H9 (cell line): ENCODE results near the gene MROH7. TPM values are rescaled to one million over a fixed set of nuclear protein-coding genes. Genes with fewer than 3 reads are reported as not detected.

Source experiments
- DNase-seq: peaks from one replicate; pipeline ENCODE4 v3.0.0-alpha.2; 2017
- H2AFZ ChIP-seq: one replicate; pipeline ENCODE4 v1.6.1; 2013; ENCODE audit warnings: mild to moderate bottlenecking, low read length, control low read depth, moderate library complexity
- H2AK5ac ChIP-seq: 2 replicates; pipeline ENCODE4 v1.6.1; 2013; ENCODE audit warnings: low read length, control low read depth, mixed read lengths; ENCODE audit not compliant: insufficient read length
- H2BK120ac ChIP-seq: one replicate; pipeline ENCODE4 v1.6.1; 2013; ENCODE audit warnings: low read depth, mild to moderate bottlenecking, low read length, control low read depth, inconsistent platforms; ENCODE audit not compliant: poor library complexity, severe bottlenecking
- H2BK12ac ChIP-seq: 2 replicates; pipeline ENCODE4 v1.6.1; 2013; ENCODE audit warnings: low read length, control low read depth, mixed read lengths, low read depth; ENCODE audit not compliant: insufficient read length
- H2BK15ac ChIP-seq: 2 replicates; pipeline ENCODE4 v1.6.1; 2013; ENCODE audit warnings: low read depth, low read length, control low read depth
- H2BK20ac ChIP-seq: one replicate; pipeline ENCODE4 v1.6.1; 2013; ENCODE audit warnings: low read depth, mild to moderate bottlenecking, low read length, control low read depth, inconsistent platforms; ENCODE audit not compliant: poor library complexity, severe bottlenecking
- H2BK5ac ChIP-seq: 2 replicates; pipeline ENCODE4 v1.6.1; 2013; ENCODE audit warnings: low read length, control low read depth, mixed read lengths; ENCODE audit not compliant: insufficient read length
- H3K14ac ChIP-seq: 2 replicates; pipeline ENCODE4 v1.6.1; 2013; ENCODE audit warnings: low read length, control low read depth; ENCODE audit not compliant: insufficient read depth
- H3K18ac ChIP-seq: 2 replicates; pipeline ENCODE4 v1.6.1; 2013; ENCODE audit warnings: low read depth, mild to moderate bottlenecking, mixed read lengths, low read length, control low read depth; ENCODE audit not compliant: insufficient read length
- H3K23ac ChIP-seq: 2 replicates; pipeline ENCODE4 v1.6.1; 2013; ENCODE audit warnings: low read length, control low read depth, mixed read lengths, low read depth; ENCODE audit not compliant: insufficient read length
- H3K23me2 ChIP-seq: 2 replicates; pipeline ENCODE4 v1.6.1; 2013; ENCODE audit warnings: low read depth, mild to moderate bottlenecking, mixed read lengths, low read length, control low read depth; ENCODE audit not compliant: insufficient read length, poor library complexity, severe bottlenecking
- H3K27ac ChIP-seq: 2 replicates; pipeline ENCODE4 v1.5.1; 2013; ENCODE audit warnings: low read length, control low read depth, mixed read lengths, low read depth; ENCODE audit not compliant: insufficient read length
- H3K27me3 ChIP-seq: 2 replicates; pipeline ENCODE4 v1.6.1; 2013; ENCODE audit warnings: low read length, control low read depth, inconsistent platforms; ENCODE audit not compliant: insufficient read depth
- H3K4ac ChIP-seq: 2 replicates; pipeline ENCODE4 v1.6.1; 2013; ENCODE audit warnings: low read depth, mild to moderate bottlenecking, control low read depth, inconsistent platforms, low read length, moderate library complexity
- H3K4me1 ChIP-seq: 2 replicates; pipeline ENCODE4 v1.6.1; 2013; ENCODE audit warnings: low read length, control low read depth, inconsistent platforms; ENCODE audit not compliant: insufficient read depth
- H3K4me2 ChIP-seq: 2 replicates; pipeline ENCODE4 v1.6.1; 2013; ENCODE audit warnings: low read length, control low read depth, mixed read lengths; ENCODE audit not compliant: insufficient read length, insufficient read depth
- H3K56ac ChIP-seq: 2 replicates; pipeline ENCODE4 v1.6.1; 2013; ENCODE audit warnings: low read depth, mild to moderate bottlenecking, mixed read lengths, low read length, control low read depth; ENCODE audit not compliant: insufficient read length
- H3K79me1 ChIP-seq: 2 replicates; pipeline ENCODE4 v1.6.1; 2013; ENCODE audit warnings: low read depth, mild to moderate bottlenecking, moderate library complexity, low read length, control low read depth, inconsistent platforms; ENCODE audit not compliant: insufficient read depth, poor library complexity, severe bottlenecking
- H3K79me2 ChIP-seq: 2 replicates; pipeline ENCODE4 v1.6.1; 2013; ENCODE audit warnings: low read length, control low read depth, inconsistent platforms; ENCODE audit not compliant: insufficient read depth
- H3K9ac ChIP-seq: 2 replicates; pipeline ENCODE4 v1.6.1; 2013; ENCODE audit warnings: low read length, control low read depth, mixed read lengths; ENCODE audit not compliant: insufficient read length; ENCODE audit errors: extremely low read depth
- H3K9me3 ChIP-seq: one replicate; pipeline ENCODE4 v1.6.1; 2013; ENCODE audit warnings: low read depth, low read length, inconsistent platforms; ENCODE audit not compliant: control insufficient read depth
- H3T11ph ChIP-seq: one replicate; pipeline ENCODE4 v1.6.1; 2013; ENCODE audit warnings: mild to moderate bottlenecking, low read length, control low read depth, inconsistent platforms
- H4K20me1 ChIP-seq: one replicate; pipeline ENCODE4 v1.6.1; 2013; ENCODE audit not compliant: control insufficient read depth, insufficient read length, insufficient read depth
- H4K5ac ChIP-seq: 2 replicates; pipeline ENCODE4 v1.6.1; 2013; ENCODE audit warnings: low read depth, mild to moderate bottlenecking, mixed read lengths, low read length, control low read depth; ENCODE audit not compliant: insufficient read length
- H4K8ac ChIP-seq: replicated peaks from 2 replicates; pipeline ENCODE4 v1.6.1; 2013; ENCODE audit warnings: low read length, control low read depth, mixed read lengths, low read depth; ENCODE audit not compliant: insufficient read length
- H4K91ac ChIP-seq: 2 replicates; pipeline ENCODE4 v1.6.1; 2013; ENCODE audit warnings: low read depth, mild to moderate bottlenecking, moderate library complexity, mixed read lengths, low read length, control low read depth; ENCODE audit not compliant: insufficient read length
- H3K27ac Mint-ChIP-seq, 3 experiments: 2 replicates in 2 of 3; 3 replicates in 1 of 3; pipeline ENCODE4 v1.8.0; 2020 to 2021; ENCODE audit warnings: mixed read lengths in 3 of 3, mild to moderate bottlenecking in 1 of 3, moderate library complexity in 1 of 3
- H3K27me3 Mint-ChIP-seq: 2 replicates; pipeline ENCODE4 v1.8.0; 2021; ENCODE audit warnings: low read depth, mild to moderate bottlenecking, moderate library complexity, mixed read lengths
- H3K36me3 Mint-ChIP-seq, 3 experiments: 2 replicates in 2 of 3; 3 replicates in 1 of 3; pipeline ENCODE4 v1.8.0; 2020 to 2021; ENCODE audit warnings: low read depth in 3 of 3, mixed read lengths in 3 of 3; ENCODE audit not compliant: insufficient read depth in 1 of 3
- H3K4me1 Mint-ChIP-seq, 2 experiments: 2 replicates each; pipeline ENCODE4 v1.8.0; 2020; ENCODE audit warnings: mixed read lengths in 2 of 2
- H3K4me3 Mint-ChIP-seq, 2 experiments: 2 replicates in 1 of 2; 3 replicates in 1 of 2; pipeline ENCODE4 v1.8.0; 2020 to 2021; ENCODE audit warnings: mild to moderate bottlenecking in 2 of 2, mixed read lengths in 2 of 2, moderate library complexity in 1 of 2
- H3K9me3 Mint-ChIP-seq, 2 experiments: 2 replicates in 1 of 2; 3 replicates in 1 of 2; pipeline ENCODE4 v1.8.0; 2020; ENCODE audit warnings: mild to moderate bottlenecking in 2 of 2, mixed read lengths in 2 of 2, moderate library complexity in 1 of 2
- WGBS: extraction: QIAGEN DNeasy Blood & Tissue Kit; methylation state at CpG from one replicate; pipeline ENCODE4 v1.1.7; 2013; ENCODE audit warnings: missing lambda C conversion rate, low lambda C conversion rate, mixed read lengths; ENCODE audit not compliant: insufficient read length; ENCODE audit errors: extremely low coverage; 5-methylcytosine and 5-hydroxymethylcytosine counted together
- total RNA-seq: library from RNA; stranded (reverse); gene quantifications from 2 replicates; pipeline ENCODE4 v1.2.1, GENCODE V29; 2021
- TF ChIP-seq, protein P1 (sequence below): fragments of 200-600 bp; sonication (generic); conservative IDR thresholded peaks from 3 replicates; pipeline ENCODE4 v1.8.0; 2021; ENCODE audit warnings: antibody characterized with exemption, mild to moderate bottlenecking

The MROH7 gene
- total RNA-seq, 1 experiment from 2014 or later = 0.09 TPM

DNA sequence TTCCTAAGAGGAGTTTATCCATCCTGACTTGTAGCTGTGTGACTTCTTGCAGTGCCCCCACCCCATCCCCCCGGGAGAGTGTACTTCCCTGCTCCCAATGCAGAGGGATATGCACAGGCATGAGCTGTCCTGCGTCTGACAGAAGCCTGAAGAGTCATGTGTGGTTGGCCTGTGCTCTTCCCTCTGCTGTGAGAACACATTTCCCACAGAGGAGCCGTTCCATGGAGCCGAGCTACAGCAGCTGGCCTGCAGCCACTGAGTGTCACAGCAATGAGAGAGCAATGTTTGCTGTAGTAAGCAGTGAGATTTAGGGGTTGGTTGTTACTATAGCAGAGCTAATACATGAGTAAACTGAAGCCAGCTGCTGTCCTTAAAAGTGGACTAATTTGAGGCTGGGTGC lies 100.7 kb downstream of the MROH7 start:
- 0 out of 4 replicates have a peak, but pooled peaks cover 0 to 3% of the 10 kb centered on the region in 2 experiments for H3K4me1 Mint-ChIP-seq
- H3K27ac Mint-ChIP-seq = no peak overlapping the region
- Histone ChIP-seq H4K91ac (no peak overlapping the region), H3T11ph (no peak overlapping the region), H3K4ac (no peak overlapping the region), H3K23ac (no peak overlapping the region), H2BK20ac (no peak overlapping the region), H3K79me2 (no peaks in the 10 kb centered on the region), H2BK12ac (no peak overlapping the region), H3K27me3 (no peaks in the 10 kb centered on the region), H3K14ac (no peak overlapping the region), H4K20me1 (no peaks in the 10 kb centered on the region), H3K9ac (no peak overlapping the region), H2BK5ac (no peak overlapping the region), H2AFZ (no peak overlapping the region), H3K9me3 (no peaks in the 10 kb centered on the region), H3K23me2 (no peaks in the 10 kb centered on the region), H3K56ac (no peak overlapping the region), H3K27ac (no peak overlapping the region), H3K4me1 (no peaks in the 10 kb centered on the region), H3K79me1 (no peaks in the 10 kb centered on the region), H2AK5ac (no peak overlapping the region), H3K18ac (no peak overlapping the region), H4K5ac (no peak overlapping the region), H2BK15ac (no peak overlapping the region), H4K8ac (no peak overlapping the region), H3K4me2 (no peak overlapping the region), H2BK120ac (no peak overlapping the region)
- TF ChIP-seq, protein P1, sequence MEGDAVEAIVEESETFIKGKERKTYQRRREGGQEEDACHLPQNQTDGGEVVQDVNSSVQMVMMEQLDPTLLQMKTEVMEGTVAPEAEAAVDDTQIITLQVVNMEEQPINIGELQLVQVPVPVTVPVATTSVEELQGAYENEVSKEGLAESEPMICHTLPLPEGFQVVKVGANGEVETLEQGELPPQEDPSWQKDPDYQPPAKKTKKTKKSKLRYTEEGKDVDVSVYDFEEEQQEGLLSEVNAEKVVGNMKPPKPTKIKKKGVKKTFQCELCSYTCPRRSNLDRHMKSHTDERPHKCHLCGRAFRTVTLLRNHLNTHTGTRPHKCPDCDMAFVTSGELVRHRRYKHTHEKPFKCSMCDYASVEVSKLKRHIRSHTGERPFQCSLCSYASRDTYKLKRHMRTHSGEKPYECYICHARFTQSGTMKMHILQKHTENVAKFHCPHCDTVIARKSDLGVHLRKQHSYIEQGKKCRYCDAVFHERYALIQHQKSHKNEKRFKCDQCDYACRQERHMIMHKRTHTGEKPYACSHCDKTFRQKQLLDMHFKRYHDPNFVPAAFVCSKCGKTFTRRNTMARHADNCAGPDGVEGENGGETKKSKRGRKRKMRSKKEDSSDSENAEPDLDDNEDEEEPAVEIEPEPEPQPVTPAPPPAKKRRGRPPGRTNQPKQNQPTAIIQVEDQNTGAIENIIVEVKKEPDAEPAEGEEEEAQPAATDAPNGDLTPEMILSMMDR = no peak
- H3K36me3 Mint-ChIP-seq = peaks cover 19 to 52% (median 40%) of the 10 kb centered on the region in 3 experiments; a peak in 6 of 7 replicates
- peaks cover 0 to 3% of the 10 kb centered on the region in 2 experiments; a peak in 2 of 5 replicates for H3K9me3 Mint-ChIP-seq
- WGBS = no CpG with 5 or more reads among the region's 4 CpGs
- peaks cover 2% of the 10 kb centered on the region; the same call in 1 of the 2 replicates for H3K27me3 Mint-ChIP-seq
- DNase-seq = no peak
- H3K4me3 Mint-ChIP-seq = no peak overlapping the region
